ENCODE data around the gene SPINK9.
A peak's percentile ranks its signal among the peaks of the same experiment; 100 is the strongest.

Gene SPINK9

GRCh38 chr5:148384380-148384737 is 49.0 kb downstream of the SPINK9 start:
- Histone ChIP-seq H3K9me3 (ENCODE audit: control insufficient read depth, insufficient read depth, low read depth, low read length) (no peaks in the 10 kb centered on the region), H3K36me3 (ENCODE audit: control insufficient read depth in 2 of 2, insufficient read depth in 1 of 2, low read length in 2 of 2) (peaks cover 0 to 24% of the 10 kb centered on the region in 2 experiments; a peak in 1 of 3 replicates), H3K4me1 (ENCODE audit: control insufficient read depth, insufficient read depth, low read length) (peaks cover 11% of the 10 kb centered on the region), H3K27ac (ENCODE audit: extremely low read depth, low read depth, low read length) (peak overlapping the region; percentile 57; the same call in 1 of the 2 replicates), H3K4me3 (ENCODE audit: low read depth, low read length) (peak overlapping the region; percentile 82)
- TF ChIP-seq ZSCAN5A (tag by site-specific recombination; IDR thresholded peaks at IDR 0.05) (no peak), ZNF514 (tag by site-specific recombination; IDR thresholded peaks at IDR 0.05) (no peak), PRDM4 (tag by site-specific recombination; IDR thresholded peaks at IDR 0.05) (no peak), ZNF560 (tag by site-specific recombination; IDR thresholded peaks at IDR 0.05; ENCODE audit: borderline replicate concordance) (no peak), ZFP37 (tag by site-specific recombination; IDR thresholded peaks at IDR 0.05) (no peak), REST (tag by site-specific recombination; IDR thresholded peaks at IDR 0.05) (no peak), ZNF510 (tag by site-specific recombination; IDR thresholded peaks at IDR 0.05; ENCODE audit: insufficient replicate concordance) (no peak), MZF1 (tag by site-specific recombination; IDR thresholded peaks at IDR 0.05; ENCODE audit: borderline replicate concordance) (no peak)
- TF ChIP-seq, protein P1, sequence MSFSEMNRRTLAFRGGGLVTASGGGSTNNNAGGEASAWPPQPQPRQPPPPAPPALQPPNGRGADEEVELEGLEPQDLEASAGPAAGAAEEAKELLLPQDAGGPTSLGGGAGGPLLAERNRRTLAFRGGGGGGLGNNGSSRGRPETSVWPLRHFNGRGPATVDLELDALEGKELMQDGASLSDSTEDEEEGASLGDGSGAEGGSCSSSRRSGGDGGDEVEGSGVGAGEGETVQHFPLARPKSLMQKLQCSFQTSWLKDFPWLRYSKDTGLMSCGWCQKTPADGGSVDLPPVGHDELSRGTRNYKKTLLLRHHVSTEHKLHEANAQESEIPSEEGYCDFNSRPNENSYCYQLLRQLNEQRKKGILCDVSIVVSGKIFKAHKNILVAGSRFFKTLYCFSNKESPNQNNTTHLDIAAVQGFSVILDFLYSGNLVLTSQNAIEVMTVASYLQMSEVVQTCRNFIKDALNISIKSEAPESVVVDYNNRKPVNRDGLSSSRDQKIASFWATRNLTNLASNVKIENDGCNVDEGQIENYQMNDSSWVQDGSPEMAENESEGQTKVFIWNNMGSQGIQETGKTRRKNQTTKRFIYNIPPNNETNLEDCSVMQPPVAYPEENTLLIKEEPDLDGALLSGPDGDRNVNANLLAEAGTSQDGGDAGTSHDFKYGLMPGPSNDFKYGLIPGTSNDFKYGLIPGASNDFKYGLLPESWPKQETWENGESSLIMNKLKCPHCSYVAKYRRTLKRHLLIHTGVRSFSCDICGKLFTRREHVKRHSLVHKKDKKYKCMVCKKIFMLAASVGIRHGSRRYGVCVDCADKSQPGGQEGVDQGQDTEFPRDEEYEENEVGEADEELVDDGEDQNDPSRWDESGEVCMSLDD (tag by site-specific recombination; IDR thresholded peaks at IDR 0.05), result no peak
- POLR2A ChIA-PET, result no interaction called here
- CTCF ChIA-PET, result interaction anchor here (1.2 to 1.4 kb wide), 2 partner anchors 9 to 348 kb away, joined by 3 to 8 read pairs; no protein-coding TSS in a partner anchor

DNA sequence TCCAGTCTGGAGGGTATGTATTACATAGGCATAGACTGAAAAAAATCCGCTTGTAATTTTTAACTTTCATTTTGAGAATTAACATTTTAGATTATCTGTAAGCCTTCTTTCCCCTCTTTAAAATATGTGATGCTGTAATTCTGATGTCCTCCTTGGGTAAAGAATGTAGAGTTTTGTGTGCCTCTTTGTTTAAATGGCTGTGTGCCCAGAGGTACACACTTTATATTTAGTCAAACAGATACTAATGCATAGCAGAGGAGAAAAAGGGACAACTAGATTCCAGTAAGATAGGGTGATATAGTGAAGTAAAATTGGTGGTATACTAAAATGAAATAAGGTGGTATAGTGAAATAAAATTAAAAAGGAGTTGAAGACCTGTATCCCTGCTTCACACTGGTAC is 49.7 kb downstream of the SPINK9 start:
- Histone ChIP-seq H3K9me3 (ENCODE audit: control insufficient read depth, insufficient read depth, low read depth, low read length) (no peaks in the 10 kb centered on the region), H3K36me3 (ENCODE audit: control insufficient read depth in 2 of 2, insufficient read depth in 1 of 2, low read length in 2 of 2) (peaks cover 0 to 25% of the 10 kb centered on the region in 2 experiments; a peak in 2 of 3 replicates), H3K4me3 (ENCODE audit: low read depth, low read length) (peak overlapping the region; percentile 82; the same call in 1 of the 2 replicates), H3K4me1 (ENCODE audit: control insufficient read depth, insufficient read depth, low read length) (peaks cover 11% of the 10 kb centered on the region), H3K27ac (ENCODE audit: extremely low read depth, low read depth, low read length) (no peak overlapping the region)
- POLR2A ChIA-PET, result no interaction called here
- CTCF ChIA-PET, result interaction anchor here (1.2 to 1.4 kb wide), 2 partner anchors 10 to 348 kb away, joined by 3 to 8 read pairs; no protein-coding TSS in a partner anchor
- TF ChIP-seq MYNN (tag by site-specific recombination; IDR thresholded peaks at IDR 0.05; ENCODE audit: borderline replicate concordance) (no peak), ZNF324 (tag by site-specific recombination; IDR thresholded peaks at IDR 0.05) (no peak), ZBTB8A (tag by site-specific recombination; IDR thresholded peaks at IDR 0.05) (no peak), HOXC10 (CRISPR knock-in tag; IDR thresholded peaks at IDR 0.05) (no peak), ZNF629 (tag by site-specific recombination; IDR thresholded peaks at IDR 0.05) (no peak), GFI1B (tag by site-specific recombination; IDR thresholded peaks at IDR 0.05) (no peak)
- TF ChIP-seq, protein P2, sequence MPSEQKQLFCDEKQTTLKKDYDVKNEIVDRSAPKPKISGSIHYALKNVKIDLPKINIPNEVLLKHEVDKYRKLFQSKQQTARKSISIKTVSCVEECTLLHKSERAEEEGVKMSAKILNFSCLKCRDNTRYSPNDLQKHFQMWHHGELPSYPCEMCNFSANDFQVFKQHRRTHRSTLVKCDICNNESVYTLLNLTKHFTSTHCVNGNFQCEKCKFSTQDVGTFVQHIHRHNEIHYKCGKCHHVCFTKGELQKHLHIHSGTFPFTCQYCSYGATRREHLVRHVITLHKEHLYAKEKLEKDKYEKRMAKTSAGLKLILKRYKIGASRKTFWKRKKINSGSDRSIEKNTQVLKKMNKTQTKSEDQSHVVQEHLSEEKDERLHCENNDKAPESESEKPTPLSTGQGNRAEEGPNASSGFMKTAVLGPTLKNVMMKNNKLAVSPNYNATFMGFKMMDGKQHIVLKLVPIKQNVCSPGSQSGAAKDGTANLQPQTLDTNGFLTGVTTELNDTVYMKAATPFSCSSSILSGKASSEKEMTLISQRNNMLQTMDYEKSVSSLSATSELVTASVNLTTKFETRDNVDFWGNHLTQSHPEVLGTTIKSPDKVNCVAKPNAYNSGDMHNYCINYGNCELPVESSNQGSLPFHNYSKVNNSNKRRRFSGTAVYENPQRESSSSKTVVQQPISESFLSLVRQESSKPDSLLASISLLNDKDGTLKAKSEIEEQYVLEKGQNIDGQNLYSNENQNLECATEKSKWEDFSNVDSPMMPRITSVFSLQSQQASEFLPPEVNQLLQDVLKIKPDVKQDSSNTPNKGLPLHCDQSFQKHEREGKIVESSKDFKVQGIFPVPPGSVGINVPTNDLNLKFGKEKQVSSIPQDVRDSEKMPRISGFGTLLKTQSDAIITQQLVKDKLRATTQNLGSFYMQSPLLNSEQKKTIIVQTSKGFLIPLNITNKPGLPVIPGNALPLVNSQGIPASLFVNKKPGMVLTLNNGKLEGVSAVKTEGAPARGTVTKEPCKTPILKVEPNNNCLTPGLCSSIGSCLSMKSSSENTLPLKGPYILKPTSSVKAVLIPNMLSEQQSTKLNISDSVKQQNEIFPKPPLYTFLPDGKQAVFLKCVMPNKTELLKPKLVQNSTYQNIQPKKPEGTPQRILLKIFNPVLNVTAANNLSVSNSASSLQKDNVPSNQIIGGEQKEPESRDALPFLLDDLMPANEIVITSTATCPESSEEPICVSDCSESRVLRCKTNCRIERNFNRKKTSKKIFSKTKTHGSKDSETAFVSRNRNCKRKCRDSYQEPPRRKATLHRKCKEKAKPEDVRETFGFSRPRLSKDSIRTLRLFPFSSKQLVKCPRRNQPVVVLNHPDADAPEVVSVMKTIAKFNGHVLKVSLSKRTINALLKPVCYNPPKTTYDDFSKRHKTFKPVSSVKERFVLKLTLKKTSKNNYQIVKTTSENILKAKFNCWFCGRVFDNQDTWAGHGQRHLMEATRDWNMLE (tag by site-specific recombination; conservative IDR thresholded peaks at IDR 0.05; ENCODE audit: low read depth), result no peak
- TF ChIP-seq, protein P3, sequence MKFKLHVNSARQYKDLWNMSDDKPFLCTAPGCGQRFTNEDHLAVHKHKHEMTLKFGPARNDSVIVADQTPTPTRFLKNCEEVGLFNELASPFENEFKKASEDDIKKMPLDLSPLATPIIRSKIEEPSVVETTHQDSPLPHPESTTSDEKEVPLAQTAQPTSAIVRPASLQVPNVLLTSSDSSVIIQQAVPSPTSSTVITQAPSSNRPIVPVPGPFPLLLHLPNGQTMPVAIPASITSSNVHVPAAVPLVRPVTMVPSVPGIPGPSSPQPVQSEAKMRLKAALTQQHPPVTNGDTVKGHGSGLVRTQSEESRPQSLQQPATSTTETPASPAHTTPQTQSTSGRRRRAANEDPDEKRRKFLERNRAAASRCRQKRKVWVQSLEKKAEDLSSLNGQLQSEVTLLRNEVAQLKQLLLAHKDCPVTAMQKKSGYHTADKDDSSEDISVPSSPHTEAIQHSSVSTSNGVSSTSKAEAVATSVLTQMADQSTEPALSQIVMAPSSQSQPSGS (tag by site-specific recombination; IDR thresholded peaks at IDR 0.05; ENCODE audit: low read depth), result no peak
